Amniotic stem cell (primary cell): ENCODE results near the gene EIF2S1.
"Not testable (repeated sequence)": the region's sequence is repeated elsewhere in the genome, so short reads cannot be mapped to it uniquely, and the experiment has no call there.

ENCODE experiments used
- DNase-seq: peaks from one replicate; lab custom pipeline; 2025; lab: John Stamatoyannopoulos, UW

Gene EIF2S1

DNA sequence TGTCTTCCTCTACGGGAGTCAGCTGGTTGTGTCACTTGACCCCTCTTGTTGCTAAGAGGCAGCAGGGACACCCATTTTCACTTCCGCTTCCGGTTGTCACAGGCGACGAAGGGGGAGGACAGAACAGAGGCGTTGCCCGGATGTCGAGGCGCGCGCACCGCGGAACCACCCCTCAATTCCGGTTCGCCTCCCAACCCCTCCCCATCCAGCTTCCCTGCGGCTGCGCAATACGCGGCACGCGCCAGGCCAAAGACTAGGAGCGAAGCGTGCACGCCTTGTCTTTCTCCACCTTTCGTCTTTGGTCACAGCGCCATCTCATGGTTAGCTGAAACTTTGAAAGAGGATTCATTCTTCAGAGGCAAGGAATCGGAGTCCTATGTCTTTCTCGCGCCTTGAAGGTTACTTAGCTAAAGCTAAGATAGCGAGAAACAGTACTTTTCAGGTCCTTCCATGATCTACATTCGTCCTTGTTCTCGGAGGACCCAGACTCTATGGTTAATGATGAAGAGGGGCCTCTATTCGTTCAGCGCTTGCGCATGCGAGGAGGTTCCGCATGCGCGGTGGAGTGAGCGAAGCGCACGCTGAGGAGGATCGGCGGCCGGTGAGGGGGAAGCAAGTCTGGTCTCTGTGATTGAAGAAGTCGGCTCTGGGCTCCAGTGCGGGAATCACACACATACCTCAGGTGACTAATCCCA lies at the start of gene EIF2S1, which contains the start of gene ATP6V1D:
Gene EIF2S1 (plus strand): TSS at position 554 of the 695 bp plus-strand sequence. CDS start 4,440 bp downstream, outside the sequence.
Gene ATP6V1D (minus strand): TSS at position 30 of the 695 bp plus-strand sequence. CDS start 106 bp downstream, outside the sequence.
- peak; percentile 94 for DNase-seq

DNA sequence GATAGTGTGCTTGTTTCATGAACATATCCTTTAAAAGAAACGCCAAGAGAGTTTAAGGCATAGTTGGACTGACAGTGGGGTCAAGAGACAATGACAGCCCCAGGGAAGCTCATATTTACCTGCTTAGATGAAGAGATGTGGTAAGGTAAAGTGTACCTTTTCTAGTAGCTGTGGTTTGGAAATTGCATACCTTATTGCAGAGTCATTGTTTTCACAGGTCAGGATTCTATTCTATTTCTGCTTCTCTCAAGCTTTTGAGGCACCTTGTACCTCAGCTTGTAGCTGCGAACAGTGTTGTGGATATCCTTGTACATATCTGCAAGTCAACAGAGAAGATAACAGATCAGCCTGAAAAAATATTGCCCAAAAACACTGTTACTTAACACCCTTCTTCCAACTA lies 48.3 kb upstream of the EIF2S1 start:
- no peak for DNase-seq

DNA sequence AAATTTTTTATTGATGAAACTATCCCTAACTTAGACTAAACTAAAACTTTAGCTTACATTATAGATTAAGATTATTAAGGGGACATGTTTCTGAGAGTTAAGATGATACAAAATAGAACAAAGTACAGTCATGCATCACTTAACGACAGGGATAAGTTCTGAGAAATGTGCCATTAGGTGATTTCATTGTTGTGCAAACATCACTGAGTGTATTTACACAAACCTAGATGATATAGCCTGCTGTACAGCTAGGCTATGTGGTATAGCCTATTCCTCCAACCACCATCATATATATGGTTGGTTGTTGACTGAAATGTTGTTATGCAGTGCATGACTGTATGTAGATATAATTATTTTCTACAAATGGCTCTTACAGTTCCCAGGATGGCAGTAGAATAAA lies 47.0 kb upstream of the EIF2S1 start:
- no peak for DNase-seq

DNA sequence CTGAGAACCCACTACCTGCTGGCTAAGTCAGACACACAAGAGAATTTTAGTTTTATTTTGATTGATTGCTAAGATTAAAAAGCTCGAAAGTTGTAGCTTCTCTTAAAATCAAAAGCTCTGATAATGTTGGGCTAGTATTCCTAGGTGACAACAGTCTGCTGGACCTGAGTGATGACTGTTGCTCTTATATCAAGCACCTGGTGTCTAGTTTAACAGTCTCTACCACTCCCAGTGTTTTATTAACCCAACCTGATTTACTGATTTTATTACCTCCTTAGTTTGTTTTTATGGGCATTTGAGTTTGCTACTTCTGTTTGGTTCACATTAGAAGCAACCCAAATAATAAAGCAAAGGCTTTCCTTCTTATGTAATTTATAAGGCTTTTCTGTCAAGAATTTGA lies 42.3 kb upstream of the EIF2S1 start:
- DNase-seq, result no peak

DNA sequence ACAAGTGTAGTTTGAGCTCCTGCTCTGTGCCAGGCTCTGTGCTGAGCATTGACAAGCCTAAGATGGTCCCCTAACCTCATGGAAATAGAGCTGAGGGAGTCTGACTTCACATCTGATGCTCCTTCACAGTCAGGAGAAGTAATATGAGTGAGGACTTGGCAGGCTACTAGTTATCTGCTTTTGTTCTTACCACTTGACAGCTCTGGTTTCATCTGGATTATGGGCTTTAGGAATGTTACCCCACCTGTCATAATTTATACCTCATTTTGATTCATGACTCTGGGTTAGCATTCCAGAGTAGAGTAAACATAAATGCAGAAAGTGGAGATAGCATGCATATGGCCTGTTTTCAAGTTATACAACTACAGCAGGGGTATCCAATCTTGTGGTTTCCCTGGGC lies 41.0 kb upstream of the EIF2S1 start:
- DNase-seq, result no peak

GRCh38 chr14:67329666-67330065 lies 30.5 kb upstream of the EIF2S1 start:
- DNase-seq, result not testable (repeated sequence)

DNA sequence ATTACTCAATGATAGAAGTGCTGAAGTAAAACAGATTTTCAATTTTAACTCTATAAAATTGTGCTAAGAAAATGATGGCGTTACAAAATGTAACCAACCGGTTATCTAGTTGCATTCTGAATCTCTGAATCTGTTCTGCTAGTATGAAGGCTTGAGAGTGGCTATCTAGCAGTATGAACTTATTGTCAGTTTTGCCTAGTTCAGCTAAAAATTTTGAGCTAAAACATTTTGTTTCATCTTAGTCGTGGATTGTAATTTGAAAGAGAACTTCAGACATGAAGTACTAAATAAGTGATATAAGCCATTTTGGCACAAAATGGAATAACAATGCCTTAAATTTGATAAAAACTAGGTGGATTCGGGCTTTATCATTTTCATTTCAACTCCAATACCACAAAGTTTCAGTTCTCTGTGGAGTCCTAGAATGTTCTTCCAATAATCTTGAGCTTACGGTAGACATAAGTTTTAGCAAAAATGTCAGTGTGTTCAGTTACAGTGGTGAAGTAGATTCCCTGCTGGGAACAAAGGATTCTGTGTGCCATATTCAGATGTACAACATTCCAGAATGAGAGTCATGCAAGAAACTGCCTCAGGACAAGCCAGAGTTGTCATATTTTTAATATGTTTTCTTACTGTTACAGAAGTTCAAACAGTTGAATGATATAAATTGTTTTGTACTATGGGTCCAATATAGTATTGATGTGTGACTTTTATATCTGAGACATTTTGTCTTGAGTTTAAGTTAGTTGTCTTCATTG lies 28.6 kb upstream of the EIF2S1 start:
- no peak for DNase-seq

DNA sequence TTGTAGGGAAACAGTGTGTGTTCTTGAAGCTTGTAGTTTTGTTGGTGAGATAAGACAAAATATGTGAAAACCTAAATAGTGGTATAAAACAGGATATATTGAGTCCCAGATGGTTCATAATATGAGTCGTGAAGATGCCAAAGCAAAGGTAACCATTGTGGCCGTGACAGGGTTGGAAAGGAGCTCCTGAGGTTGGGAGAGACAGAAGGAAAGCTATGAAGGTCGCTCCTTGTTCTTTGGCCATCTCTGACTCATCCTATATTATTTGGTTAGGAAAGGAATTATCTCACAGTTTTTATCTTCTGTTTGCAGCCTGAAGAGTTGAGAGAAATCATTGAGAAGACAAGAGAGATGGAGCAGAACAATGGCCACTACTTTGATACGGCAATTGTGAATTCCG lies 27.7 kb upstream of the EIF2S1 start:
- DNase-seq, result no peak

- DNase-seq, result no peak
Observed at GRCh38 chr14:67335781-67336180, 24.3 kb upstream of the EIF2S1 start.

- DNase-seq, result not testable (repeated sequence)
Observed at GRCh38 chr14:67341231-67341630, 18.9 kb upstream of the EIF2S1 start.

DNA sequence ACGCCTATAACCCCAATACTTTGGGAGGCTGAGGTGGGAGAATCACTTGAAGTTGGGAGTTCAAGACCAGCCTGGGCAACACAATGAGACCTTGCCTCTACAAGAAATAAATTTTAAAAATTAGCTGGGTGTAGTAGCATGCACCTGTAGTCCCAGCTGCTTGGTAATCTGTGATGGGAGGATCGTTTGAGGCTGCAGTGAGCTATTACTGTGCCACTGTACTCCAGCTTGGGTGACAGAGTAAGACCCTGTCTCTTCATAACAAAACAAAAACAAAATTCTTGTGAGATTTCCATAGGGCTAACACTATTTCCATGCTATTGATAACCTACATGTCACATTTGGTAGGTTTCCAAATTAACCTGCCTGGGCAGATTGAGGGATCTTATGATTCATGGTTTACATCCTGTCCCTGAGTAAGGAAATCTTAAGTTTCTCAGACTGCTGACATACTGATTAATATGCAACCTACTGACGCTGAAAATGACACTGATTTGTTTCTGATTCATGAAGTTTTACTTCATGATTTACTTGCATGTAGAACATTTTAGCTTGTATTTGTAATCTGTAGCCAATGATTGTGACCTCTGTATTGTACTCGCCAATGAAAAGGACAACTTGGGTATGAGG lies 16.4 kb upstream of the EIF2S1 start:
- DNase-seq, result no peak

- no peak for DNase-seq
Observed at GRCh38 chr14:67345583-67345982, 14.5 kb upstream of the EIF2S1 start.

- no peak for DNase-seq
Observed at GRCh38 chr14:67352055-67352454, 8.1 kb upstream of the EIF2S1 start.

DNA sequence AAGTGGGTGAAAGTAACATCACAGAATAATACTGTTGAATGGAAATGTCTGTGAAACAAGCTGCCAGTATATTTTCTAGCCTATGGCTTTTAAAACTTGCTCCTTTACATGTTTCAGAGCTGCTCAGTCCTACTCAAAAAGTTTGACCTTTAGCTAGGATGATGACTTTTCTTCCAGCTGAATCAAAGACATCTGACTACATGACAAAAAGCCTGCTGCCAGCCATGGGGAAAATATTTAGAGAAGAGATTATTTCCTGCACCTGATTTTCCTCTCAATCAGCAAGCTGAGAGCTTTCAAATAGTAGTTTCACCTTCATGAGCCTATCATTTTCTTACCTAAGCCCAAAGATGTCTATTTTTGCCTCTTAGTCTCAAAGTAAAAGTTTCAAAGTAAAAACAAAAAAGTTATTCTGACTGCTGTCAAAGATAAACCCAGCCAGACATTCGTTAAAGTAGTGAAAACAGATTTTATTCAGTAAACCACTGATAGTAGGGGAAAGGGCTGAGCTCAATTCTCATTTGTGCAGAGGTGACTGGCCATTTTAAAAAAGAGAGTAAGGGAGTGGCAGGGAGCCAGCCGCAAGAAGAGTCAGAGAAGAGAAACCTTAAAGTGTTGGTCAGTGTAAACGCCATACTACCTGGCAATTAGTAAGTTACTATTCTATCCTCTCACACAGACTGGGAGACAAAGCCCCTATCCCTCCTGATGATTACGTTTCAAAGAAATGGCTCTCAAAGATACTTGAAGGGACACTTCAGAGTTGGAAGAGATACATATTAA lies 2.8 kb upstream of the EIF2S1 start:
- no peak for DNase-seq

DNA sequence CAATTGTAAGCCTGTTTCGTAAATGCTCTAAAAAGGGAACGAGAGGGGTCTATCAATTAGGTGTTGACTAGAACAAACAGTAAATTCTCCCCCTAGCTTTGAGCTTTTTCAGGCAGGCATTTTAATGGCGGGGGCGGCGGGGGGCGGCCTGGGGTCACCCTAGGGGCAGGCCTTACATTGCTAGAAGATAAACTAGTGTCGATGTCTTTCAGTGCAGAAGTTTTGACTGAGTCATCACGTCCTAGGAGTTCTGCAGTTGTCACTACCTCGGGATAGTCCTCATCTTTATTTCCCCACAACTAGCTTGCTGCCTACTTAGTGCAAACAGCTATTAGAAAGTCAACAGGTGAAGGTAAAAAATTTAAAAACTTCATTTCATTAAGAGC lies 2.2 kb upstream of the EIF2S1 start:
- DNase-seq, result no peak

- peak; percentile 46 for DNase-seq
Observed at GRCh38 chr14:67358924-67359774, 979 bp upstream of the EIF2S1 start.

DNA sequence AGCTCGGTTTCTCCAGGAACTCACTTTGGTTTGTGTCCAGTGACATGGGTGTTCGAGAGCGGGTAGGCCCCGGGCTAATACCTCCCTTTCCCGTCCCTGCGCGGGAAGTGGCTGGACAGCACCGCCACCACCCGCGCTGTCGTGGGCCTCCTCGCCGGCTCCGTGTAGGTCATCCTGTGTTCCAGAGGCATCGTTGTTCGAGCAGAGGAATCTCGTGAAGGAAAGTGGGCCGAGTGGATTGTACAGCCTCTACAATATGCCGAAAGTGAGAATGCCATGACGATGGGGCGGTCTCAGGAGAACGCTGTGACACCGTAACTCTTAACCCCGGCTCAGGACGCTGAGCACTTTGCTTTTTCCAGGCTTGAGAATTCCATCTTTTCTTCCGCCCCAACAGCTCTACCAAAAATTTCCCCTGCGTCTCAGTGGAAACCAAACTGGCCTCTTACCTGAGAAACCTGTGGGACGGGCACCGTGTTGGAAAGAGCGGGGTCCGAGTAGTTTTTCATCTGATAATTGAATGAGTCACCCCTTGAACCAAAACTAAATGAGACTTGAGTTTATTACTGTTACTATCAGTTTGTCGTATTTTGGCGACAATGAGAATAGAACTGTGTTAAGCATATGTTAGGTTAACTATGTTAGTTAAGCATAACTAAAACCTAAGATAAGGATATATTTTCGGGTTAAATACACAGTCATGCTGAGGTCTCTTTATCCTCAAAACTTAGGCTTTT lies 510 bp downstream of the EIF2S1 start:
- DNase-seq, result peak; percentile 80

DNA sequence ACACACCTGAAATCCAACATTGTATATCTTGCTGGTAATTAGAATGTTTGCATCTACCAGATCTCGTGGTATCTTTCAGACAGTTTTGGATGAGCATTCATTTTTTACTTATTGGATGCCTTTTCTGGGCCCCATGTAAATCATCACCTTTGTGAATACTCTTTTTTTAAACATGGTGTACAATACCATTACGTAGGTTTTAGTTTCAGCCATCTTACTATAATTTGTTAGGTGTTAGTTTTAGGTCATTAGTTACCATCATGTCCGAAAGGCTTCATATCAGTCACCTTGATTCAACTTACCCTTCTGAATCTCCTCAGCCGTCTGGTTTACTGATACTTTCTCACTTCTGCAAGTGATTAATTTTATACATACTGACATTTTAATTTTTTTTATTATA lies 5.3 kb downstream of the EIF2S1 start:
- DNase-seq, result no peak

DNA sequence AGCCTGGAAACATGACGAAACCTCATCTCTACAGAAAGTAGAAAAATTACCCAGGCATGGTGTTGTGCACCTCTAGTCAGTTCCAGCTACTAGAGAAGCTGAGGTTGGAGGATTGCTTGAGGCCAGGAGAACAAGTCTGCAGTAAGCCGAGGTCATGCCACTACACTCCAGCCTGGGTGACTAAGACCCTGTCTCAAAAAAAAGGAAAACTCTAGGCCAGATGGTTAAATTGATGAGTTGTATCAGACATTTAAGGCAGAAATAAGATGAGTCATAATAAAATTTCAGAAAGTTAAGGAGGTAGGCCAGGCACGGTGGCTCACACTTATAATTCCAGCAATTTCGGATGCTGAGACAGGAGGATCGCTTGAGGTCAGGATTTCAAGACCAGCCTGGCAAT lies 10.7 kb downstream of the EIF2S1 start:
- no peak for DNase-seq
